NCI-H2081 treated with DMSO at 0.1 percent for 48 hours (cell line): Measurements from ENCODE around the gene OR2V2.

Experiments used
- DNase-seq: peaks from one replicate; lab custom pipeline; 2025; lab: John Stamatoyannopoulos, UW

Gene OR2V2

DNA sequence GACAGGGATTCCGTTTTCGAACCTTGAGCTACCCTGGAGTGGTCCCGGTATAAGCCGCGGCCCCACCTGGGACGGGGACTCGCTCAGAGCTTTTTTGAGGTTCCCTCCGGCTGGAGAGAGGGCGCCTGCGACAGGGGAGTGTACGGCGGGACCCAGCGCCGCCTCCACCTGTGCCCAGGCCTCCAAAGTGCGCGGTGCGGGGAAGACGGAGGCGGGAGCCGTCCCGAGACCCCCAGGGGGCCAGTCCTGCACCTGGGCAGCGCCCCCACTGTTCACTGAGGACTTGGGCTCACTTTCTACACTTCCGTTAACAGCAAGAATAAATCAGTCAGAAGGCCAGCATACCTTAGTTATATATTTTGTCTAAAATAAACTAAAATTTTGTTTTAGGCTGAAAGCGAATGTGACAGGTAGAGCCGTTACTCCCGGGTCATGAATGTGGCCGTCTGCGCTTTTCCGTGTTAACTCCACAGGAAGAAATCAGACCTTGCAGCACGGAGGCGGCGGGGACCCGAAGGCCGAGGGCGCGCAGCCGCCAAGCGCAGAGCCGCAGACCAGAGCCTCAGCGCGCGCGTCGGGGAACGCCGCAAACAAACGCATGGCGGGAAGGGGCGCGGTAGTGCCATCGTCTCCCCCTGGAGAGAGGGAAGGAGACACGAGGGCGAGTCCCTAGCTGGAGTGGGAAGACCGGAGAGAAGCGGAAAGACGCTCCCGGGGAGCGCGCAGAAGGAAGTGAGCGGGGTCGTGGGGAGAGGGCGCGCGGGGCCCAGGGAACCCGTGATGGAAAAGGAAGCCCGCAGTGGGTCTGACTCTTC is 43.5 kb downstream of the OR2V2 start:
- no peak for DNase-seq

DNA sequence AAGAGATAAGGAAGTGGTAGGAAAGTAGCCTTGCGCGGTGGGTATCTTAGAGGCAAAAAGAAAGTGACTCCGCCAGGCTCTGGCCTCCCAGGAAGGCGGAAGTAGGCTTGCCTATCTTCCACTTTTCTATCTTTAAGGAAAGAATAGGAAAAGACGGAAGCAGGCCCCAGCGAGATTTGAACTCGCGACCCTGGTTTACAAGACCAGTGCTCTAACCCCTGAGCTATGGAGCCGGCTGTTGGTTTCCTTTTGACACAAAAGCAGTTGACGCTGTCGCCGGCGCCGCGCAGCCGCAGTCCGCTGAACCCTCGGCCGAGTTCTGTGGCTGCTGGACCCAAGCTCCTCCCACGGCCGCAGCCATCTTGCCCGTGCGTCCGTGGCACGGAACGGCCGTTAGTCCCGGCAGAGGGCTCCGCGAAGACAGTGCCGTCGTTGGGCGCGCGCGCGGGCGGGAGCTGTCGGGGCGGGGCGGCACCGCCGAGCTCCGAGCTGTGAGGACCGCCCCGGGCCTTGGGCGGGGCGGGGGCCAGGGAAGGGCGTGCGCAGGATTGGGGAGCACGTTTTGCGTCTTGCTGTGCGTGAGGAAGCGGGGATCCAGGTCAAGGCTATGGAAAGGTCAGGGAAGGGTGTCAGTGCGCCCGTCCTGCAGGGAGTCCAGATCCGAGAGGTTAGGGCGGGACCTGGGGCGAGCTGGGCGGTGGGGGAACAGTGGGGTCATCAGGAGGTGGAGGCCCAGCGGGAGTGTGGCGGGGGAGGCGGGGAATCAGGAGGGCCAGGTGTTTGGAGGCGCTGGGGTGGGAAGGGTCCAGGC is 44.3 kb downstream of the OR2V2 start:
- DNase-seq: no peak

DNA sequence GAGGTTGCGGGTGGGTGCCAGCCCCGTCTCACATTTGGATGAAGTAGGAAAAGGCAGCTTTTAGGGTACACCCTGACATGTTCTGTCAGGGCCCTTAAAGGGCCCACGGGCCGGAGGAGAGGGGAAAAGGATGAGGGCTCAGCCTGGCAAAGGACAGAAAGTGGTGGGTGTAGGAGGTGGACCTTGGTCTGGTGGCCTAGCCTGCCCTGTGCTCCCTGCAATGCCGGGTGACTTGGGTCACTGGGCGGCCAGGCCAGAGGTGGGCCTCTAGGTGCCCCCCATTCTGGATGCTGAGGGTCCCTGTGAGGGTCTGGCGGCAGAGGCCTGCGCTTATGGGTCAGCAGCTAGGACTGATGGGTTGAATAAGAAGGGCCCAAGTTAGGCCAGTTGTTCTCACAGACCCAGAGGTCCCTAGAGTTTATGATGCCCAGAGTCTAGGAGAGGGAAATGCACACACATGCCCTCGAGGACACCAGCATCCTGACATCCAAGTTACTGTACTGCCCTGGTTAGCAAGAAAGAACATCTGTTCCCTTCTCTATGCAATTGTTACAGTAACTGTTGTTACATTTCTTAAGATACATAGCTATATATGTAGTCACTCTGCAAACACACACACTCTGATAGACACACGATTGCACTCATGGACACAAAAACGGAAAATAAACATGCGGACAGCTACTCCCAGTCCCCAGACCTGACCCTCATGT is 45.1 kb downstream of the OR2V2 start:
- DNase-seq: no peak

DNA sequence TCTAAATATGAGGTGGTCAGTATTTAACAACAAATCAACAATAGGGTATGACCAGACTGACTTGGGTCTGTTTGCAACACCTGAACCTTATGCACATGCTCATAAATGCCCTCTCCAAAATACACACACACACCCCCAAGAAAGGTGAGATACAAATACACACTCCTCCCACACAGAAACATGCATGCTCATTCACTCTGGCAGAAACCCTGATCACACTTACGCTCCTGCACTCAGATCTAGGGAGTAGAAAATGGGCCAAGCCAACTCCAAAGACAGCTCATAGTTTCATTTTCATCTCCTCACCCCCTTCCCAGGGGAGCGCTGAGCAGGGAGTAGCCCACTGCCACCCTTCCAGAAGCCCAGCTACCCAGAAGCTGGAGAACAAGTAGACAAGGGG is 46.3 kb downstream of the OR2V2 start:
- no peak for DNase-seq

DNA sequence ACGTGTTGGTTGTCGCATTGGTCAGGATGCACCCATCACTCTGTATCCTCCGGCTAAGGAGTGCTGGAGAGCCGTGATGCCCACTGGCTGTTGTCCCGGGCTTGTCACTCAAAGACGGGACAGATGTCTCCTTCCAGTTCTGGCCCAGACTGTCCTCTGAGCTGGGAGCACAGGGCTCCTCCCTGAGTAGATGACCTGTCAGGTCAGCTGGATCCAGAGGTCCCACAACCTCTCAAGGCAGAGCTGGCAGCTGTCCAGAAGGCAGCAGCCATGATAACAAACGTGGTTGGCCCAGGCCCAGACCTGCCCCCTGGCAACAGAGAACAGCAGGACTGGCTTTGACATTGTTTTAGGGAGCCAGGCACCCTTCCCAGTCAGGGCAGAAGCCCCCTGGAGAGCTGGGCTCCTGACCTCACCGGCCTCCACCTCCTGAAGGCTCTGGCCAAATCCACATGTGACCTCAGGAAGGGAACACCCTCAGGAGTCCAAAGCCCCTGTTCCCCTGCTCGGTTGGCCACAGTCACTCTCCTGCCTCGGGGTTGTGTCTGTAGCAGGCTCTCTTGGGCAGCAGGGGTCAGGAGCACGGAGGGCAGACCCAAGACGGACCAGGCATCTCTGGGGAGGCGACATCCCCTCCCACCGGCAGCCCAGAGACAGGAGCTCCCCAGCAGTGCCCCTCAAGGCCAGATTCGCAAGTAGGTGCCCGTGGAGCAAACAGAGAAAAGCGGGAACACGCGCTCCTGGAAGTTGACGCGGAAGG is 47.3 kb downstream of the OR2V2 start:
- DNase-seq: no peak

DNA sequence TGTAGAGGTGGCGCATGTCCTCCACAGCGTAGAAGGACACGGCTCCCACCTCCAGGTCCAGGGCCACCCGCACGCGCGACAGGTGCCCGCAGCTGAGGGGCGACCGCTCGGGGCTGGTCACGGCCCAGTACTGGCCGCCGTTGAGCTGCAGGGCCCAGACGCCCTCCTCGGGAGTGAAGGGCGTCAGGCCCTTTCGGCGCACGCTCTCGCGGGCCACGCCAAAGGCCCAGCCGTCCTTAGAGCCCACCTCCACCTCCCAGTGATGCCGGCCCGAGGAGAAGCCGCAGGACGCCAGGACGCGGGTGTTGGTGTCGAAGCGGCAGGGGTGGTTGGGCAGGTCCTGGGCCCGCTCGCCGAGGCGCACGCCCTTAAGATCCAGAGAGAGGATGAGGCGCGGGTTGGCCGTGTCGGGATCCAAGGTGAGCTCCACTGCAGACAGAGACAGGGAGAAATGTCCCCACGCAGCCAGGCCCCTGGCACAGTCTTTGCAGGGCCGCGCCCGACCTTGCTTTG is 47.9 kb downstream of the OR2V2 start:
- no peak for DNase-seq

DNA sequence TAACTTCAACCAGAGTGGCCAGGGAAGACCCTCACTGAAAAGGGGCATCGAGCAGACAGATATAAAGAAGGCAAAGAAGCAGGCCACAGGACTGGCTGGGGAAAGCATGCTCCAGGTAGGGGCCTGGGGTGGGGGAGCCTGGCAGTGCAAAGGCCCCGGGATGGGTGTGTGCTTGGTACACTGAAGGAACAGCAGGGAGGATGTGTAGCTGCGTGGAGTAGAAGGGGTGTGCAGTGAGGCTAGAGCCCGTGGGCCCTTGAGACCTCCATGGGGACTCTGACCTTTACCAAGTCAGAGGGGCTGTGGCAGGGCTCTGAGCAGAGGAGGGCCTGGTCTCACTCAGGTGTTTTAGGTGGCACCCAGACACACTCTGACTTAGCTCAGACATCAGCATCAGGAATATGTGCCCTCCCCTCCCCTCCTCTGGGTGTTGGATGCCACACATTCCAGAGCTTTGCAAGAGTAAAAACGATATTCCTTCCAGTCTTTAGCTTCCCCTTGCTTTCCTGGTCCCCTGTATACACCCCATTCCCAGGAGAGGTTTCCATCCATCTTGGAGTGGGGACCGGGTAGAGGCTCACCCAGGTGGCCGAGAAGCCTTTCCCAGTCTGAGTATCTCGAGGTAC is 50.1 kb downstream of the OR2V2 start:
- DNase-seq: no peak

DNA sequence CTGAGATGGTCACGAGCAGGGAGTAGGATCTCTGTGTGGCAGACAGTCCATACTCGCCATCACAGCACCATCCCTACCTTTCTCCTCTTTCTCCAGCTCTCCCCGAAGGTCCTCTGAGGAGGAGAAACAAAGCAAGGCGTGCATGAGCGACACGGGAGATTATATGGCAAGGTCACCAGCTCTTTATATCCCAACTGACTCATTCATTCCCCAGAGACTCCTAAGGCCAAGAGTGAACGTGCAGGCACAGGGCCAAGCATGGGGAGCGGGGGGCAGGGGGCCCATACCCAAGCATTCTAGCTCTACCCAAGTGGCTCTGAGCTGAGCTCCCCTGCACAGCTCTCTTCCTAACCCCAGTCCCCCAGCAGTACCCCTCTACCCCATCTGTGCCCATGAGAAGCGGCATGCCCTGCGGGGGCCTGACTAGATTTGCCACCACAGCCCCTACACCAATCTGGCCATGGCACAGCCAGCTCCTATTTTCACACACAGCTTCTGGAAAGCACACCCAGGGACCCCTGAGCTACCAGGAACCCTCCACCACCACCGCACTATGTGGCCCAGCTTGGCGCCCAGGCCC is 50.8 kb downstream of the OR2V2 start:
- no peak for DNase-seq

DNA sequence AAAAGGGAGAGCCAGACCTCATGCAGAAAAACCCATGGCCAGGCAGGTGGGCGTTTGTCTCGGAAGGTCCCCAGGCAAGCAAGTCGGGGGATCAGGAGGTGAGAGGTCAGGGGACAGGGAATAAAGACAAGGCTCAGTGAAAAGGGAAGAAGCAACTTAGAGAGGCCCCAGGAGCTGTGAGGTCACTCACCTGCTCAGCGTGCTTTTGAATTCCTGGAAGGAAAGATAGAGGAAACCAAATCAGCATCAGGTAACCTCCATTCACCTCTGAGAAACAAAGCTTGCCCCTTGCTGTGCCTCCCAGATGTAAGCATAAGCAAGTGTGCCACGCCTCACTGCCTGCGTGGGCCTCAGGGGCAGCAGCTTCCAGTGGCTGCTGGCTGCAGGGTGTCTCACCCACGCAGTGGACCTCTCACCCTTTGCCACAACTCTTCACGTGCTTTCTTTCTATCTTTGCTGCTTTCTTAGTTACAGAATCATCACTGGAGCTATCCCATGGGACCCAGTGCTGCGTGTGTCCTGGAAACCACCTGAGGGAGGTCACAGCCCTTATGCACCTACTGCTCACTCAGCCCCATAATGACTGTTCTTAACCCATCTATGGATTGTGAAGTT is 51.6 kb downstream of the OR2V2 start:
- no peak for DNase-seq

DNA sequence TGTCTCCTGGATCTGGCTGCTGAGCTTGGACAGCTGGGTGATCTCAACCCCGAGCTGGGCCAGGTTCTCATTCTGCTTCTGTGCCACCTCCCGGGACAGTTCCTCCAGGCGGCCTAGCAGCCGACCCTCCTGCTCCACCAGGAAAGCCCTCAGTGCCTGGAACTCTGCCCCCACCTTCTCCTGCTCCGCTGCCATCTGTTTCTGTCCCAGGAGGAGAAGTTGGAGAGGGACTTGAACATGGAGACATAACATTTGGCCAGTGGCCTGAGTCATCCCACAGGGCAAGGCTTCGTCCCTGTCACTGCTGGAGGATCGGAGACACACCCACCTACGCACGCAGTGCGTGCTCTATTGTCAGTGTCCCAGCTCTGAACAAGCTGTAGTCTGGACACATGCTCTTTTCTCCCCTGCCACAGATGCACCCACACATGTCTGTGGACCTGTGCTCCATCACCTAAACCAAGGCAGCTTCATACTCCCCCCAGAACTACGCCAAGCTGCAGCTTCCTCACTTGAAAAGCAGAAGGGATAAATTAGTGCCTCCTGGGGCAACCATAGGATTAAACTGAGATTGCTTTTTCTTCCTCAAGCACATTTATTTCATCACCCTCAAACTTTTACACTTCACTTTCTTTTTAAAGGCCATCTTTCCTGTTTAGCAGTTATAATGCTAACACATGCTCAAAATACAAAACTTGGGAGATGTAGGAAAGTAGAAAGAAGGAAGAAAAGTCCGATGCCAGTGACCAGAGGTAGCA is 52.7 kb downstream of the OR2V2 start:
- DNase-seq: no peak

DNA sequence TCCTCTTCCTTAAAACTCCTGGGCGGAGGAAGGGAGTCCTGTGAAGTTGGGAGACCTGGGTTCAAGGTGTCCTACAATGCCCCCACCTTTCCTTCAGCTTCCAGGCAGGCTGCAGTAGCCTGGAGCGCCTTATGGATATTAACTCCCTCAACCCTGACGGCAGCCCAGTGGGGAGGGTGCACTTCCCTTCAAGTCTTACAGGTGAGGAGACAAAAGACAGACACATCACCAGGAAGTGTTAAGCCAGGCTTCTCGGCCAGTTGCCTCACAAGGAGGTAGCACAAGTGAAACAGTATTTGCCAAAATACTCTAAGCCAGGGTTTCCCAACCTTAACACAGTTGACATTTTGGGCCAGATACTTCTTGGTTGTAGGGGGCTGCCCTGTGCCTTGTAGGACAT is 53.4 kb downstream of the OR2V2 start:
- no peak for DNase-seq

DNA sequence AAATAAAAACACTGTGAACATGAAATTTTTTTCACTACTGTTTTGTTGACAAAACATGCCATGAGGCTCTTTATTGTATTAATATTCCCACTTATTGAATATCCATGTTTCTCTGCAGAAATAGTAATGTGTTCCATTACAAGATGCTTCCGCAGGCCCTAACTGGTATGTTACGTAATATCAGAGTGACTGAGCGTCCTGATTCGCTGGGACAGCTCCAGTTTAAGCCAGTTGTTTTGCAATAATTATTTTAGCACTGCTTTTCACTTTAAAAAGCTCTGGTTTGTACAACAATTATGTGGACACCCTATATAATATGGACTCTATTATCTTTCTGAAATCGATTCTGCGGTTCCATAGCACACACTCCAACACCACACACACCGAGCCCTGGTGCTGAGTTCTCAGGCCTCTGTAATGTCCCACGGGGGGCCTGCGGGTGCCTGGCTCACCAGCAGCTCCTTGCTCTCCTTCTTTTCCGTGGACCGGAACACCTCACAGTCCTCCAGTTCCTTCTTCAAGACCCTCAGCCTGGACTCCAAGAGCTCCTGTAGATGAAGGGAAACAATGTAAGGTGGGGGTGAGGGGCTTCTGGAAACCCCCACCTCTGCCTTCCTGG is 55.8 kb downstream of the OR2V2 start:
- no peak for DNase-seq

DNA sequence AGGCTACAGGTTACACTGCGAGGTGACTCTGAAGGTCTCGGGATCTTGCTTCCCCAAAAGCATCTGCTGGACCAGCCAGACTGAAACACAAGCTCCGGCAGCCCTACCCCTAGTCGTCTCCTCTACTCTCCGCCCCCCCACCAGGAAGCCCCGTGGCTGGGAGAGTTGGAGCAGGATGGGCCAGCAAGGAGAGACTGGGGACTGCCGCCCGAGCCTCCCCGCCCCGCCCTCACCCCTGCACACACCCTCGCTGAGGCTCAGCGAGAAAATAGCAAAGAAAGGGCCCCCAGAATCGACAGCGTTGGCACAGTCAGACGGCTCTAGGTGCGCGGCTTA is 56.4 kb downstream of the OR2V2 start:
- no peak for DNase-seq

DNA sequence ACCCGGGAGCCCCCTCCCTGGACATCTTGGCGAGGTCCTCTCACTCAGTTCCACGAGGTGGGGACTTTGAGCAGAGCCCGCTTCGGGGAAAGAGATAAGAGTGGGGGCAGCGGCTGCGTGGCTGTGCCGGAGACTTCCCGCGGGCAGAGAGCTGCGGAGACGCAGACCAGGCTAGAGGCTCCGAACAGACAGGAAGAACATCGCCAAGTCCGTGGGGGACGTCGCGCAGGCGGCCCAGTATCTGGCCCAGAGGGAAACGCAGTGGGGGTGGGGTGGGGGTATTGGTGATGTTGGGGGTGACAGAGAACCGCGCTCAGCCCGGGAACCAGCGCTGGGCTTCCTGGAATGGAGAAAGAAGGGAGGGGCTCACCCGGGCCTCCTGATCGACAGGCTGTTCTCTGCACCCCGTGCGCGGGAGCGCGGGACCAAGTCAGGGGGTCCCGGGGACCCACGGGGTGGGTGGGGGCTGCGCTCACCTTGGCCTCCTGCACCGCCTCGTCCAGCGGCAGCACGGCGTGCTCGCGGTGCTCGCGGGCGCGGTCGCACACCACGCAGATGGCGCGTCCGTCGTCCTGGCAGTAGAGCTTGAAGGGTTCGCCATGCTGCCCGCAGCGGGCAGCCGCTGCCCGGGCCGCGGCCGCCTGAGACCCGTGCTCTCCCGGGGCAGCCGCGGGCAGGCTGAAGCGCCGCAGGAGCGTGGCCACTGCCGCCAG is 56.9 kb downstream of the OR2V2 start:
- DNase-seq: no peak

DNA sequence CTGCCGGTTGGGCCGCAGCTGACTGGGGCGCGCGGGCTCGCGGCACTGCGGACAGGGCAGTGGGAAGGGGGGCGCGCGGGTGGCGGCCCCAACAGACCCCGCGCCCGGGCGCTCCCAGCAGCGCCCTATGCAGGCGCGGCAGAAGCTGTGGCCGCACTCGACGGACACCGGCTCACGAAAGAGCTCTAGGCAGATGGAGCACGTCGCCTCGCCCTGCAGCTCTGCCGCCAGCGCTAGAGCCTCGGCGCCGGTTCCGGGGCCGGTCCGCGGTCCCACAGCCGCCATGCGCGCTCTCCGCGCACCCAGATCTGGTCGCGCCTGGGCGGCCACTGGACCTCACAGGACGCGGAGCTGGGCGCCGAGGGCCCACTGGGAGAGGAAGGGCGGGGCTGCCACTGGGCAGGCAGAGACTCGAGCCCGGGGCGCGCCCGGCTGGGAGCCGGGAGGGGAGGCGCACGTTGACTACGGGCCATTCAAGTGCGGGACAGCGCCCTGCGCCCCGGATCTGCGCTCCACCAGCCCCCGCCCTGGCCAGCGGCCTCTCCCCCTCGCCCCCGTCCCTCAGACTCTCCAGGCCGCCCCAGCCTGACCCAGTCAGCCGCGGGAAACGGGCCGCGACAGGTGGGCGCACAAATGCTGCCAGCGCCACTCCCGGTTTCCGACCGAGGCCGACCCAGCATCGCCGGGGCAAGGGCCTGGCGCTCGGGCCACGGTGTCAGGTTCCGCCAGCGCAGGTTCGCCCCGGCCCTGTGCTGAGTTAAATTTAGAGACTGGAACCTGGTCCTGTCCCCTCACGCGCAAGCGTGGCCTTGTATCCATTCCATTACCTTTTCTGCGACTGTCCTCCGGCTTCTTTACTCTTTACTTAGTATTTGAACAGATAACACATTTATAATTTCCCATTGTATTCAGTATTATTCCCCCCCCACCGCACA is 57.7 kb downstream of the OR2V2 start, which contains the start of gene TRIM7:
Gene TRIM7 (minus strand): TSS at position 371 of the 935 bp plus-strand sequence. CDS start 86 bp downstream, at position 285.
- DNase-seq: no peak

DNA sequence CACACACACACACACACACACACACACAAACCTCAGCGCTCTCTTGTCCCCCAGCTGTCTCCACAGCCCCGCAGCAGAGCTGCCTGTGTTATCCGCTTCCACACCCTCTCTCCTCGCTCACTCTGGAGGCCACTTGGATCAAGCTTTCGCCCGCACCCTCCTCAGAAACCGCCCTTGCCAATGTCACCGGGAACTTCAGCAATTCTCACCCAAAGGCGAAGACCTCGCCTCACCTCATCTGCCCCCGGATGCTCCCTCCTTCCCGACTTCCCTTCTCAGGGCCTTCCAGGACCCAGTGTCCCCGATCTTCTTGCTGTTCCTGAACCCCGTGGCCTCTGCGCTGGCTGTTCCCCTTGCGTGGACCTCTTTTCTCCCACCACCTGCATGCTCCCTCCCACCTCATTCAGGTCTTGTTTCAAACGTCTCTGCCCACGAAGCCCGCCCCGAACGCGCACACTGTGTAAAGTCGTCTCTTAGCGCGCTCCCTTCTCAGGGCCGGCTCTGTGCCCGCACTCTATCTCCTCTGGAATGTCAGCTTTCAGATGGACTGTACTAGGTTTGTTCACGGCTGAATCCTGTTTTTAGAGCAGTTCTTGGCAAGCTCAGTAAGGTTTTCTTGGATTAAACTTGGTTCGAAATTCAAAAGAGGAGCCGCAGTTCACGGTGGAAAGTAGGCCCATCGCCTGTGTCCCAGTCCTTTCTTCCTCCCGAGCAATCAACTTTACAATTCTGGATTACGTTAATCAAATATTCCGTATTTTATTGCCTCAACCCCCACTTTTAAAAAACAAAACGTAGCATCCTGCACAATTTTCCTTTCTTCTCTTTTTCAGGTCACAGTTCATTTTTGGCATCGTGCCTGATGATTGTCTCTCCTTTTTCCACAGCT is 58.6 kb downstream of the OR2V2 start:
- no peak for DNase-seq
